CD4-positive, alpha-beta T cell treated with Interleukin-21 for 1 hour (primary cell): Measurements from ENCODE around the gene ZNF200.

Experiments
- DNase-seq: peaks from one replicate; pipeline ENCODE4 v3.0.0-alpha.2; 2020

The ZNF200 gene

DNA sequence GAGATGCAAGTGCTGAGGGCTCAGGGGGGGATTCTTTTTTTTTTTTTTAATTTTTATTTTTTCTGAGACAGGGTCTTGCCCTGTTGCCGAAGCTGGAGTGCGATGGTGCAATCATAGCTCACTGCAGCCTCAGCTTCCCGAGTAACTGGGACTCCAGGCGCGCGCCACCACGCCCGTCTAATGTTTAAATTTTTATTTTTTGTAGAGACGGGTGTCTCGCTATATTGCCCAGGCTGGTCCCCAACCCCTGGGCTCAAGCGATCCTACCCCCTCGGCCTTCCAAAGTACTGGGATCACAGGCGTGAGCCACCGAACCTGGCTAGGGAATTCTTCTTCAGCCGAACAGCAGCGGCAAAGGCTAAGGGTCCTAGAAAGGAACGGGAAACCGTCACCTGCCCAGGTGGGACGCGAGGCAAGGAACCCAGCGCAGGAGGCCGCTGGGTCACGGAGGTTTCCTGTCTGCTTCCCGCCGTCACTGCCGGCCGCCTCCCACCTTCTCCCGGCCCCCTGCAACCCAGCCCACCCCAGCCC lies 60.3 kb downstream of the ZNF200 start:
- no peak for DNase-seq

DNA sequence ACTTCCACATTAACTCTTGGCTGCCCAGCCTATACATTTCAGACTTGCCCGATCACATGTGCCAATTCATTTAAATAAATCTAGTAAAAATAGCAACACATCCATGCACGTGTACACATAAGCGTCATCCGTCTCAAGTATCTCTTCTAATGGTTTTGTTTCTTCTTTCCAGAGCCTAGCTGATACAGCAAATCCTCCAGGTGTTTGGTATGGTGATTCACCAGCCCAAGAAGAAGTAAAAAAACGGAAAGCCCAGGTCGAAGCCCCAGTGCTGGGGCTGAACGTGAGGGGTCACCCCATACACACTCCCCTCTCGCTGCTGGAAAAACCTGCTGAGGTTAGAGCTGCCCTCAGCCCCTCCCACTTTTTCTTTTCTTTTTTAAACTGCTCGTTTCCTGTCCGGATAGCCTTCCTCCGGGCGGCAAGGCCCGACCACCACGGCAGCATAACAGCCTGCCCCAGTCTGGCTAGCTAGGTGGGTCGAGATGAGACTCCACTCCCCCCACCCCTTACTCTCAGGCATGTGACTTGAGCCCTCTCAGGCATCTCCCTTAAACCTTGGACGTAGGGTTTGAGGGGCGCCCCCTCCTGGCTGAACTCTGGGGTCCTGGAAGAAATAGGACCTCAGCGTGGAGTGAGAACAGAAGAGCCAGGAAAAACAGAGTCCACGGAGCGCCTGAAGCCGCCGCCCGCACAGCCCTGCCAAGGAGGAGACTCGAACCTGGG lies 60.9 kb downstream of the ZNF200 start:
- no peak for DNase-seq
